Measurements from ENCODE around the gene PRKACB. TPM values are rescaled to one million over a fixed set of nuclear protein-coding genes. Genes with fewer than 3 reads are reported as not detected.

PRKACB gene
- total and polyA plus RNA-seq, 10 of the 15 experiments (the other 5 are each of a cell fraction or from before 2014, with no cell fraction given) = 3.1 to 9.0 (median 7.1) TPM; not detected in 1

DNA sequence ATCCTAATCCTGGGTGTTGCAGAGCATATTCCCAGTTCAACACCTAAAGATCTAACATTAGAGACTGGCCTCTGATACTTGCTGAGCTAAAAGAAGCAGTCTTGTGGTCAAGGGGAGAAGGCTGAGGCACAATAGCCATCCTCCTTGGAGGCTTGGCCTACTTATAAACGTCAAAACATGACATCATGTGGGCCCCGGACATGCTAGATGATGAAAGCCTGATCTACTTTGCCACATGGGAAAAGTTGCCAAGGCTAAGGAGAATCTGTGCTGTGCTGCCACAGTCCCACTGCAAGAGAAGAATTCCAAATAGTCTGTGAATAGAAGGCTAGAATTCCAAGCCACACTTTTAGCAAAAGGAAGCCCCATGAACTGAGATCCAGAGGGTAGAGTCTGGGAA lies 113.5 kb downstream of the PRKACB start:
- Histone ChIP-seq H3K36me3 (ENCODE audit: control insufficient read depth in 2 of 2, insufficient read depth in 2 of 2, low read length in 1 of 2) (no peaks in the 10 kb centered on the region), H3K4me2 (ENCODE audit: control insufficient read depth, insufficient read depth) (no peak overlapping the region), H3K27me3 (replicated peaks in 1 of 2; ENCODE audit: control insufficient read depth in 2 of 2, insufficient read depth in 2 of 2, low read length in 1 of 2) (no peaks in the 10 kb centered on the region), H3K9ac (ENCODE audit: control insufficient read depth, insufficient read depth, low read length) (no peak overlapping the region), H3K4me1 (ENCODE audit: control insufficient read depth, insufficient read depth, low read length) (no peaks in the 10 kb centered on the region), H4K20me1 (ENCODE audit: control insufficient read depth, insufficient read depth) (no peaks in the 10 kb centered on the region; the same call in 1 of the 2 replicates), H3K9me3 (replicated peaks; ENCODE audit: control insufficient read depth, insufficient read depth, low read length) (no peaks in the 10 kb centered on the region), H3K4me3 (no peak overlapping the region), H3K27ac (ENCODE audit: control insufficient read depth, insufficient read depth) (no peak overlapping the region), H2AFZ (ENCODE audit: control insufficient read depth, low read depth, low read length) (no peak overlapping the region), H3K79me2 (ENCODE audit: control insufficient read depth, insufficient read depth, low read length) (no peaks in the 10 kb centered on the region)
- DNase-seq (ENCODE audit: low read depth, low spot score) (no peak), FAIRE-seq (no peak), ATAC-seq (no peak)
- POLR2A ChIA-PET = no interaction called here
- TF ChIP-seq SREBF2 (IDR thresholded peaks at IDR 0.05; ENCODE audit: low read length) (no peak), NFYB (IDR thresholded peaks at IDR 0.05; ENCODE audit: insufficient read depth, low read depth, low read length) (no peak), SUPT20H (IDR thresholded peaks at IDR 0.05; ENCODE audit: borderline replicate concordance, control insufficient read depth, low read depth, low read length) (no peak)
- in situ Hi-C loops (cut with MboI) (no loop called here), intact Hi-C loops (cut with micrococcal nuclease; ENCODE audit: unreplicated experiment) (no loop called here)
- RAD21 ChIA-PET (ENCODE audit: unreplicated experiment) = no interaction called here
- BruUV-seq (replicated peaks) = no TSS peak
- CTCF ChIA-PET = no interaction called here
- SMC1A ChIA-PET (ENCODE audit: uncharacterized antibody, unreplicated experiment) = no interaction called here
- WGBS (ENCODE audit: insufficient coverage, insufficient replicate concordance, low lambda C conversion rate, missing lambda C conversion rate) = 3% methylated on average over 2 of the region's 2 CpGs

DNA sequence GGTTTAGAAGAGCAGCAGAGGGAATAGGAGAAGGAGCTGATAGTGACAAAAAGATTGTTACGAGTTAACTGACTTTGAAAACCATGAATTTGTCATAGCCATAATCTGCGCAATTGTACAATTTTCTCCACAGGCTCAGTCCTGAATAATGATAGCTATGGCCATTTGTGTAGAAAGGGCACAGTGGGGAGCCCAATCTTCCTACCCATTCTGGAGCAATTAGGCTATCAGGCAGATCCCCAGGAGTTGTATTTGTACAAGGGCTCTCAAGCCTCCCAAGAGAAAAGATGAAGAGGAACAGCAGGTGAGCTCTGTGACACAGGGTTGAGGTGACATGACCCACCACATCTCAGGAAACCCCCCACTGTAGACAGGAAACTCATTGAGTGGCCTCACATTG lies 115.3 kb downstream of the PRKACB start:
- CTCF ChIA-PET = no interaction called here
- Histone ChIP-seq H3K4me1 (ENCODE audit: control insufficient read depth, insufficient read depth, low read length) (no peaks in the 10 kb centered on the region), H4K20me1 (ENCODE audit: control insufficient read depth, insufficient read depth) (no peaks in the 10 kb centered on the region; the same call in 1 of the 2 replicates), H3K9ac (ENCODE audit: control insufficient read depth, insufficient read depth, low read length) (no peak overlapping the region), H3K4me2 (ENCODE audit: control insufficient read depth, insufficient read depth) (no peak overlapping the region), H3K36me3 (ENCODE audit: control insufficient read depth in 2 of 2, insufficient read depth in 2 of 2, low read length in 1 of 2) (no peaks in the 10 kb centered on the region), H3K27me3 (replicated peaks in 1 of 2; ENCODE audit: control insufficient read depth in 2 of 2, insufficient read depth in 2 of 2, low read length in 1 of 2) (no peaks in the 10 kb centered on the region), H3K9me3 (replicated peaks; ENCODE audit: control insufficient read depth, insufficient read depth, low read length) (no peaks in the 10 kb centered on the region), H2AFZ (ENCODE audit: control insufficient read depth, low read depth, low read length) (no peak overlapping the region), H3K4me3 (no peak overlapping the region), H3K79me2 (ENCODE audit: control insufficient read depth, insufficient read depth, low read length) (no peaks in the 10 kb centered on the region), H3K27ac (ENCODE audit: control insufficient read depth, insufficient read depth) (no peak overlapping the region)
- TF ChIP-seq BHLHE40 (IDR thresholded peaks at IDR 0.05; ENCODE audit: borderline replicate concordance in 1 of 2, low read depth in 2 of 2, low read length in 1 of 2) (no peak), NR2C2 (IDR thresholded peaks at IDR 0.05; ENCODE audit: borderline replicate concordance, control insufficient read depth, insufficient read length, low read depth) (no peak), WRNIP1 (IDR thresholded peaks at IDR 0.05; ENCODE audit: borderline replicate concordance, low read depth, low read length) (no peak), SMC3 (IDR thresholded peaks at IDR 0.05; ENCODE audit: borderline replicate concordance, low read length) (no peak), SREBF1 (IDR thresholded peaks at IDR 0.05; ENCODE audit: low read length) (no peak), SUPT20H (IDR thresholded peaks at IDR 0.05; ENCODE audit: borderline replicate concordance, control insufficient read depth, low read depth, low read length) (no peak), KLF5 (IDR thresholded peaks at IDR 0.05; ENCODE audit: partially characterized antibody) (no peak), TCF7 (IDR thresholded peaks at IDR 0.05; ENCODE audit: borderline replicate concordance) (no peak), CUX1 (IDR thresholded peaks at IDR 0.05; ENCODE audit: insufficient replicate concordance, low read depth, low read length) (no peak)
- TF ChIP-seq, protein P1, sequence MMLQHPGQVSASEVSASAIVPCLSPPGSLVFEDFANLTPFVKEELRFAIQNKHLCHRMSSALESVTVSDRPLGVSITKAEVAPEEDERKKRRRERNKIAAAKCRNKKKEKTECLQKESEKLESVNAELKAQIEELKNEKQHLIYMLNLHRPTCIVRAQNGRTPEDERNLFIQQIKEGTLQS (IDR thresholded peaks at IDR 0.05; ENCODE audit: borderline replicate concordance, extremely low read depth, low read depth, low read length) = no peak
- no peak for ATAC-seq
- intact Hi-C loops (cut with micrococcal nuclease; ENCODE audit: unreplicated experiment) = no loop called here
- no peak for DNase-seq (ENCODE audit: low read depth, low spot score)
- no peak for FAIRE-seq
- in situ Hi-C loops (cut with MboI) = no loop called here
- RAD21 ChIA-PET (ENCODE audit: unreplicated experiment) = interaction anchor here (0.6 kb wide), 1 partner anchor 10 kb away, joined by 3 read pairs; no protein-coding TSS in a partner anchor
- POLR2A ChIA-PET = no interaction called here
- WGBS (ENCODE audit: insufficient coverage, insufficient replicate concordance, low lambda C conversion rate, missing lambda C conversion rate) = 32% methylated on average over 2 of the region's 2 CpGs
- no TSS peak for BruUV-seq (replicated peaks)
- SMC1A ChIA-PET (ENCODE audit: uncharacterized antibody, unreplicated experiment) = no interaction called here
